GM12878 (cell line): ENCODE results near the gene ADCY6. TPM values are rescaled to one million over a fixed set of nuclear protein-coding genes. Genes with fewer than 3 reads are reported as not detected.
A peak's percentile ranks its signal among the peaks of the same experiment; 100 is the strongest.

ENCODE experiments used
- ATAC-seq: fragments of 200-7000 bp; cut with Tn5 transposase; 3 replicates; pipeline ENCODE4 v1.9.1; 2020; ENCODE audit warnings: mild to moderate bottlenecking, moderate library complexity
- BruUV-seq: library from RNA; stranded (reverse); fragments of 400-500 nt; replicated peaks from 2 replicates; lab custom pipeline; 2021; lab: Mats Ljungman, UMichigan
- CTCF ChIA-PET: fragments of 300-600 bp; sonication (Branson Sonifier 250); formaldehyde crosslinking; extraction: SDS; loops from one replicate; lab custom pipeline; 2021; ENCODE audit warnings: inconsistent platforms; lab: Yijun Ruan, JAX
- POLR2A ChIA-PET: fragments of 350-600 bp; formaldehyde crosslinking; extraction: SDS; loops from one replicate; lab custom pipeline; 2021; ENCODE audit warnings: inconsistent platforms; lab: Charles Lee
- RAD21 ChIA-PET: fragments of 300-600 bp; sonication (Branson Sonifier 250); formaldehyde crosslinking; loops from one replicate; lab custom pipeline; 2023; ENCODE audit warnings: antibody characterized with exemption; ENCODE audit not compliant: unreplicated experiment; lab: Charles Lee
- SMC1A ChIA-PET: fragments of 300-600 bp; sonication (Branson Sonifier 250); formaldehyde crosslinking; loops from one replicate; lab custom pipeline; 2023; ENCODE audit not compliant: unreplicated experiment, uncharacterized antibody; lab: Charles Lee
- DNase-seq: peaks from one replicate; pipeline ENCODE4 v3.0.0-alpha.2; 2011; ENCODE audit warnings: low read depth, low spot score
- FAIRE-seq: peaks from 3 replicates; lab custom pipeline; 2011; peaks lifted over from hg19 to GRCh38; lab: Jason Lieb, UNC
- H2AFZ ChIP-seq: 2 replicates; pipeline ENCODE4 v1.6.0; 2011; ENCODE audit warnings: low read depth, low read length, control low read depth; ENCODE audit not compliant: control insufficient read depth
- H3K27ac ChIP-seq: 2 replicates; pipeline ENCODE4 v1.5.1; 2011; ENCODE audit warnings: control low read depth; ENCODE audit not compliant: control insufficient read depth, insufficient read depth
- H3K27me3 ChIP-seq, 2 experiments: replicated peaks in 1 of 2; 2 replicates each; pipeline versions ENCODE4 v1.6.0 to v1.6.1; 2011; ENCODE audit warnings: low read length in 1 of 2; ENCODE audit not compliant: control insufficient read depth in 2 of 2, insufficient read depth in 2 of 2
- H3K36me3 ChIP-seq, 2 experiments: 2 replicates each; pipeline ENCODE4 v1.5.1; 2011; ENCODE audit warnings: low read length in 1 of 2; ENCODE audit not compliant: control insufficient read depth in 2 of 2, insufficient read depth in 2 of 2
- H3K4me1 ChIP-seq: 2 replicates; pipeline ENCODE4 v1.6.1; 2011; ENCODE audit warnings: mild to moderate bottlenecking, low read length, moderate library complexity, mixed read lengths; ENCODE audit not compliant: control insufficient read depth, insufficient read depth
- H3K4me2 ChIP-seq: 2 replicates; pipeline ENCODE4 v1.6.0; 2011; ENCODE audit warnings: control low read depth; ENCODE audit not compliant: control insufficient read depth, insufficient read depth
- H3K4me3 ChIP-seq: fragments of 200-600 bp; sonication (generic); 2 replicates; pipeline ENCODE4 v1.5.1; 2016
- H3K79me2 ChIP-seq: 2 replicates; pipeline ENCODE4 v1.6.0; 2011; ENCODE audit warnings: low read length; ENCODE audit not compliant: control insufficient read depth, insufficient read depth
- H3K9ac ChIP-seq: 2 replicates; pipeline ENCODE4 v1.8.0; 2011; ENCODE audit warnings: low read length, control low read depth, mixed read lengths; ENCODE audit not compliant: control insufficient read depth, insufficient read depth
- H3K9me3 ChIP-seq: replicated peaks from 3 replicates; pipeline ENCODE4 v1.5.1; 2011; ENCODE audit warnings: mild to moderate bottlenecking, low read length; ENCODE audit not compliant: control insufficient read depth, insufficient read depth
- H4K20me1 ChIP-seq: 2 replicates; pipeline ENCODE4 v1.6.0; 2011; ENCODE audit not compliant: control insufficient read depth, insufficient read depth
- ATF3 ChIP-seq: IDR thresholded peaks from 2 replicates; pipeline ENCODE4 v1.6.1; 2011; ENCODE audit warnings: low read depth, mild to moderate bottlenecking, low read length, moderate library complexity, borderline replicate concordance; ENCODE audit errors: extremely low read depth
- CHD2 ChIP-seq: IDR thresholded peaks from 2 replicates; pipeline ENCODE4 v1.6.1; 2011; ENCODE audit warnings: low read depth, low read length, improper control_type of control experiment, borderline replicate concordance
- JUNB ChIP-seq: IDR thresholded peaks from 2 replicates; pipeline ENCODE4 v1.6.1; 2016; ENCODE audit warnings: antibody characterized with exemption, mild to moderate bottlenecking
- MEF2A ChIP-seq: IDR thresholded peaks from 2 replicates; pipeline ENCODE4 v1.6.1; 2011; ENCODE audit warnings: low read depth, mild to moderate bottlenecking, low read length, moderate library complexity; ENCODE audit not compliant: insufficient read depth
- NR2C2 ChIP-seq: IDR thresholded peaks from 2 replicates; pipeline ENCODE4 v1.6.1; 2011; ENCODE audit warnings: borderline replicate concordance, low read depth; ENCODE audit not compliant: control insufficient read depth, insufficient read length
- PKNOX1 ChIP-seq: fragments of 450-650 bp; IDR thresholded peaks from 2 replicates; pipeline ENCODE4 v1.6.1; 2016; ENCODE audit warnings: mild to moderate bottlenecking
- RB1 ChIP-seq: fragments of 450-650 bp; formaldehyde crosslinking; IDR thresholded peaks from 2 replicates; pipeline ENCODE4 v1.6.1; 2017; ENCODE audit warnings: mild to moderate bottlenecking, borderline replicate concordance
- RFX5 ChIP-seq: IDR thresholded peaks from 2 replicates; pipeline ENCODE4 v1.6.1; 2011; ENCODE audit warnings: low read depth, low read length, improper control_type of control experiment
- RUNX3 ChIP-seq: IDR thresholded peaks from 2 replicates; pipeline ENCODE4 v1.6.1; 2012; ENCODE audit warnings: low read length, inconsistent platforms
- SIN3A ChIP-seq: IDR thresholded peaks from 2 replicates; pipeline ENCODE4 v1.6.1; 2012; ENCODE audit warnings: low read depth, low read length, improper control_type of control experiment
- SMAD1 ChIP-seq: fragments of 450-650 bp; IDR thresholded peaks from 2 replicates; pipeline ENCODE4 v1.6.1; 2018; ENCODE audit warnings: mild to moderate bottlenecking, low read depth; ENCODE audit not compliant: partially characterized antibody
- USF1 ChIP-seq: IDR thresholded peaks from 2 replicates; pipeline ENCODE4 v1.6.1; 2011; ENCODE audit warnings: borderline replicate concordance, low read depth, mild to moderate bottlenecking, moderate library complexity, mixed read lengths, low read length; ENCODE audit not compliant: insufficient read depth; ENCODE audit errors: extremely low read length
- YY1 ChIP-seq: IDR thresholded peaks from 2 replicates; pipeline ENCODE4 v1.6.1; 2011; ENCODE audit warnings: low read depth, mild to moderate bottlenecking, low read length
- ZBTB4 ChIP-seq: fragments of 450-650 bp; formaldehyde crosslinking; IDR thresholded peaks from 2 replicates; pipeline ENCODE4 v1.4.0; 2022; ENCODE audit warnings: mild to moderate bottlenecking, moderate library complexity
- ZNF622 ChIP-seq: fragments of 450-650 bp; IDR thresholded peaks from 2 replicates; pipeline ENCODE4 v1.6.1; 2017; ENCODE audit warnings: mild to moderate bottlenecking, inconsistent platforms
- WGBS: methylation state at CpG from one replicate; pipeline ENCODE4 v1.1.6; 2016; ENCODE audit warnings: low lambda C conversion rate; ENCODE audit not compliant: insufficient replicate concordance, insufficient coverage; ENCODE audit errors: missing lambda C conversion rate; 5-methylcytosine and 5-hydroxymethylcytosine counted together
- in situ Hi-C: fragments of 300-500 bp; cut with MboI; formaldehyde crosslinking; loops from 9 replicates; pipeline ENCODE4 v1.14.3; 2018; ENCODE audit warnings: mixed read lengths
- intact Hi-C: fragments of 100-400 bp; cut with micrococcal nuclease; formaldehyde crosslinking; loops from one replicate; pipeline ENCODE4 v1.14.2; 2022; ENCODE audit not compliant: unreplicated experiment
- polyA plus RNA-seq, 11 experiments: library from polyadenylated mRNA; depleted of rRNA in 4 of 11; unstranded in 6 of 11; stranded (reverse) in 5 of 11; fragments of >200 nt; fragmentation: Nextera tagmentation in 4 of 11; fragmentation: Illumina TruSeq in 1 of 11; extraction: Ambion mirVana in 4 of 11; extraction: Trizol in 1 of 11; gene quantifications; 1 replicate in 1 of 11; 2 replicates in 10 of 11; pipeline versions ENCODE4 v1.2.1 to v1.2.3, GENCODE V29; 2011 to 2016; ENCODE audit warnings: inconsistent platforms in 2 of 11, missing spikeins in 2 of 11, low read depth in 1 of 11
- total RNA-seq, 4 experiments: library from RNA; depleted of rRNA in 3 of 4; stranded (reverse); fragments of >200 nt in 3 of 4; fragmentation: Illumina TruSeq in 1 of 4; extraction: Trizol in 1 of 4; gene quantifications; 2 replicates each; pipeline versions ENCODE4 v1.2.1 to v1.2.3, GENCODE V29; 2013 to 2021

The ADCY6 gene
- total and polyA plus RNA-seq, 10 of the 15 experiments (the other 5 are each of a cell fraction or from before 2014, with no cell fraction given) = 0.03 to 2.0 (median 0.14) TPM; not detected in 1

GRCh38 chr12:48795550-48796455, 6.9 kb upstream of the ADCY6 start:
- peak; percentile 88 for ATAC-seq
- SMC1A ChIA-PET = interaction anchor here (0.8 to 6.6 kb wide), 24 partner anchors 11 to 253 kb away, joined by 3 to 182 read pairs (median 4); partner anchors contain the start of gene KANSL2
- TF ChIP-seq YY1 (0 out of 2 replicates have a peak, but pooled peaks have one; percentile 39), ZNF622 (no peak), RUNX3 (no peak), JUNB (no peak), NR2C2 (no peak), USF1 (no peak), SIN3A (no peak), ZBTB4 (CRISPR knock-in tag) (no peak), MEF2A (no peak), RFX5 (no peak), SMAD1 (no peak), CHD2 (no peak), RB1 (no peak), PKNOX1 (no peak), ATF3 (no peak)

More at GRCh38 chr12:48795550-48796455, 6.9 kb upstream of the ADCY6 start:
- FAIRE-seq (peak; percentile 91), DNase-seq (peak; percentile 16)
- ChIA-PET CTCF (interaction anchor here (0.7 to 12.2 kb wide), 25 partner anchors 11 to 598 kb away, joined by 3 to 405 read pairs (median 5); partner anchors contain the start of genes CACNB3 and DDX23), POLR2A (interaction anchor here (1.6 to 2.1 kb wide), 2 partner anchors 42 kb away, joined by 8 to 11 read pairs; no protein-coding TSS in a partner anchor), RAD21 (interaction anchor here (0.6 to 6.3 kb wide), 19 partner anchors 9 to 255 kb away, joined by 3 to 158 read pairs (median 5); partner anchors contain the start of gene DDX23)
- Histone ChIP-seq H3K9ac (no peak overlapping the region), H2AFZ (no peak overlapping the region), H3K27me3 (no peaks in the 10 kb centered on the region; a peak in 1 of 4 replicates), H3K79me2 (no peaks in the 10 kb centered on the region), H3K36me3 (no peaks in the 10 kb centered on the region), H3K4me3 (no peak overlapping the region), H3K4me2 (no peak overlapping the region), H3K27ac (no peak overlapping the region), H4K20me1 (no peaks in the 10 kb centered on the region), H3K4me1 (no peaks in the 10 kb centered on the region), H3K9me3 (no peaks in the 10 kb centered on the region)
- no TSS peak for BruUV-seq
- intact Hi-C loops = loop anchor here (1.0 to 10.0 kb wide), 3 partner anchors 43 to 251 kb away; no protein-coding TSS in a partner anchor
- in situ Hi-C loops = loop anchor here (5.0 to 10.0 kb wide), 2 partner anchors 44 to 251 kb away; no protein-coding TSS in a partner anchor
- WGBS = 4% methylated on average over 12 of the region's 12 CpGs
